ENCODE results near the gene ALAS2. TPM values are rescaled to one million over a fixed set of nuclear protein-coding genes. Genes with fewer than 3 reads are reported as not detected.
A peak's percentile ranks its signal among the peaks of the same experiment; 100 is the strongest.
"Not testable (repeated sequence)": the region's sequence is repeated elsewhere in the genome, so short reads cannot be mapped to it uniquely, and the experiment has no call there.

Gene ALAS2
- total RNA-seq, 1 donor from 2014 or later = not detected

GRCh38 chrX:55006827-55007621 is 23.8 kb downstream of the ALAS2 start:
- DNase-seq (ENCODE audit: low read depth) = no peak

GRCh38 chrX:55005256-55005655 is 25.5 kb downstream of the ALAS2 start:
- DNase-seq (ENCODE audit: low read depth) = no peak

GRCh38 chrX:55004231-55004630 is 26.5 kb downstream of the ALAS2 start:
- no peak for DNase-seq (ENCODE audit: low read depth)

DNA sequence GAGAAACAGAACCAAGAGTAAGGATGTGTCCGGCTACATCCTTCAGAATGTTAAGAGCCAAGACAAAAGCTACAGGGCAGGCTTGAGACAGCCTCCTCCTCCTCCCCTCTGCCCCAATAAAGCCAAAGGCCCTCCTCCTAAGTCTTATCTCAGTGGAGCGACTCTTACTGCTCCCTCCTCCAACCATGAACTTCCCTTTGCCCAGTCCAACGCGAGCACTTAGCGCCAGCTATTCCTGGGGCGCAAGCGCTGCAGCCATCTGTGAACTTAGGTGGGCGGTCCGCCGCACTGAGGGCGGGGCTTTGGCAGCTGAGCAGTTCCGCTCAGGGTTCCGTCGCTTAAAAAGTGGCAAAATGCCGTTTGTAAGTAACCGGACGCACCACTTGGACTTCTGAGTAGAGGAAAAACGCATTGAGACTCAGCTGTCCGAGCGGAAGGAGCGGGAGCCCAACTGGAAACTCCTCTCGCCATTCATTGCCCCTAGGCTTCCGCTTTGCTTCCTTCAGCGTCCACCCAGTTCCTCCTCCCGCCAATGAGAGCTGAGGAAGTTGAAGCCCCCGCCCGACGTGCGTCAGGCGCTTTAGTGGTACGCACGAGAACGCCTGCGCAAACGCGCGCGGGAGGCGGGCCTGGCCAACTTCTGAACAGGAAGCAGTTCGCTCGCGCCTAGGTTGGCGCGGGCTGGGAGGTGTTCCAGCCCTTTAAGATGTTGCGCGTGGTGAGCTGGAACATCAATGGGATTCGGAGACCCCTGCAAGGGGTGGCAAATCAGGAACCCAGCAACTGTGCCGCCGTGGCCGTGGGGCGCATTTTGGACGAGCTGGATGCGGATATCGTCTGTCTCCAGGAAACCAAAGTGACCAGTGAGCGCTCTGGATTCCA is 30.8 kb downstream of the ALAS2 start, which contains the start of gene APEX2:
APEX2 (plus strand) TSS at position 647 of the 882 bp plus-strand sequence; CDS start at position 707, 60 bp downstream.
- peak; percentile 91 for DNase-seq (ENCODE audit: low read depth)

DNA sequence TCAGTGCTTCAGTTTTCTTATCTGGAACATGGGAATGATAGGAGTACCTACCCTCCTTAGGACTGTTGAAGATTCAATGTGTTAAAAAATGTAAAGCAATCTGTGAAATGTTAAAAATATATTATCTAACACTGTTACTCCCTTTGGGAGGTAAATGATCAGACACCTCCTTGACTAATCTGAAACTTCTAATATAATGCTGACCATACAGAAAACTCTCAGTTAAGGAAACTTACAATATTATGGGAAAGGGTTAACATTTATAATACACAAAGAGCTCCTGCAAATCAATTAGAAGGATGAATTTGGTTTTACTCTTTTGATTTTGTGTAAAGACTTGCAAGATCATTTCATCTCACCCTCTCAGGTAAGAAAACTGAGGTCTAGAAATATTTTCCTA is 35.2 kb downstream of the ALAS2 start:
- DNase-seq (ENCODE audit: low read depth) = no peak

DNA sequence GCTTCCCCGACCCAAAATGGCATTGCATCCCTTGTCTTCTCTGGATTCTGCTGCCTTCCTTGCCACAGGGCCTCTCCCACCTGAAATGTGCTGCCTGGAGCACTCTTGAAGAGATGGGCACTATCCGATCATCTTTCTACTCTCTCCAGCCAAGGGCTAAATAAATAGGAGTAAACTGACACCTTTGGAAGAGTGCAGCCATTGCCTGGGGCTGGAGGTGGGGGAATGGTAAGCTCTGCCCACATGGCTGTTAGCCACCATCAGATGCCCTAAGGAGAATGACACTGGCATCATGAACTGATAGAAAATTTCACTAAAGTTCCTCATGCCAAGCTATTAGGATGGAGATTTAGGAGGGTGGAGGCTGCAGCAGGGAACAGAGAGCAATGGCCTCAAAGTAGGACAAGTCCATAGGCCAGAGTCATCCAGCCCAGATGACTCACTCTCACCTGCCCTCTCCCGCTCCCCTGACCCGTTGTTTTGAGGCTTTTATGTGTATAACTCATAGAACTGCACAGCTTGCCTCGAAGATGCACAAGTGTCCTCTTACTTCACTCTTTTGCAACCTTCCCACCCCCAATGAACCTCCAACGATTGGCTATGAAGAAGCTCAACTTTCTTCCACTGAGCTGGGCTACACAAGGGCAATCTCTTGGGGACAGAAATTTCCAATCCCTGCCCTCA is 36.0 kb downstream of the ALAS2 start:
- DNase-seq (ENCODE audit: low read depth) = no peak

DNA sequence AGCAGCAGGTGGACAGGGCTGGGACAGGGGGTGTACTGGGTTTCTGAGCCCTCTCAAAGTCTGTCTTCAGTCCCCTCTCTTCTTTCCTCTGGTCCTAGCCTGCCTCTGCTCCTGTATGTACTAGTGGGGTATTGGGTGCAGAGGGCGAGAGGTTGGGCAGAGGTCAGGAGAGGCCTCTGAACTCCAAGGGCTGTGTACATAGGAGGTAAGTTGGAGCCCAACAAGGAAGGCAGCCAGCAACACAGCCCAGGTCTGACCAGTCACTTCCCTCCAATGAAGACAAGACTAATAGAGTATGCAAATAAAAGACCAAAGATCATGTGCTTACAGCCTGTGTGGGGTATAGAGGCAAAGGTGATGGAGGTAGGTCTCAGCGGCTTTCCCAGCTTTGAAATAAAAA is 36.7 kb downstream of the ALAS2 start, which contains the start of gene PFKFB1:
PFKFB1 (minus strand) TSS at position 90 of the 400 bp plus-strand sequence. CDS start 181 bp downstream, outside the sequence.
- DNase-seq (ENCODE audit: low read depth) = no peak

- DNase-seq (ENCODE audit: low read depth) = no peak
Measured at GRCh38 chrX:54992911-54993622, 37.7 kb downstream of the ALAS2 start.

- no peak for DNase-seq (ENCODE audit: low read depth)
Measured at GRCh38 chrX:54991706-54992105, 39.1 kb downstream of the ALAS2 start.

DNA sequence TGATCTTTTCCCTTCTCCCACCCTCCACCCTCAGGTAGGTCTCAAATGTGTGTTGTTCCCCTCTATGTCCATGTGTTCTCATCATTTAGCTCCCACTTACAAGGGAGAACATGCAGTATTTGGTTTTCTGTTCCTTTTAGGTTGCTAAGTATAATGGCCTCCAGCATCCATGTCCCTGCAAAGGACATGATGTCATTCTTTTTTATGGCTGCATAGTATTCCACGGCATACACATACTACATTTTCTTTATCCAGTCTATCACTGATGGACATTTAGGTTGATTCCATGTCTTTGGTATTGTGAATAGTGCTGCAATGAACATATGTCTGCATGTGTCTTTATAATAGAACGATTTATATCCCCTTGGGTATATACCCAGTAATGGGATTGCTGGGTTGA is 47.5 kb downstream of the ALAS2 start:
- not testable (repeated sequence) for DNase-seq (ENCODE audit: low read depth)

DNA sequence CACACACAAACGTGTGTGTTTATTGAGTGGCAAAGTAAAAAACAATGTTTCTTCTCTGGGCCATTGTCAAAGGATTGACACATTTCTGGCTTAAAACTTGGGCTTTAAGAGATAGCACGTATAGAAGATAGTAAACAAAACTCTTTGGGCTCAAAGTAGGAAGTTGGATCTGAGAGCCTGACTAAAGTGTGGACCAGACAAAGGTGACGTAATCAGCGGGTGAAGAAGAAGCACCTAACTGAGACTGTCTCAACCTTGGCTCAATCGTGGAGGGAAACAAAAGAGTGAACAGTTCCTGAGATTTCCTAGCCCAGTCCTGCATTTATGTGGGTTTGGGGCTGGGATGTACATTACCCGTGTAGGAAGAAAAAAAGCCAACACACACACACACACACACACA is 50.4 kb downstream of the ALAS2 start:
- DNase-seq (ENCODE audit: low read depth) = no peak

DNA sequence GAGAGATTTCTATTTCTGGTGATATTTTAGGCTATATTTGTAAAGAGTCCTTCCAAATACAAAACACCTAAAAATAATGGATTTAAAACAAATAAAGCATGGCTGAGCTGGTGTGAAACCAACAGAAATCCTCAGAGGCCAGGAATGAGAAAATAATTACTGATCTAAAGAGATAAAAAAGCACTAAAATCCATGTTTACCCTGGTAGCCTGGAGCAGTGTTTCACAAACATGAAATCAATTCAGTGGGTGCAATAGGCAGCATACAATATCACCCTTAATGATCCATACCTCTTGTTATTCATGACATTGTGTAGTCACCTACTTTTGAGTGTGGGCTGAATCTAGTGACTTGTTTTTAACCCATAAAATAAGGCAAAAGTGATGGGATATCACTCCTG is 51.3 kb downstream of the ALAS2 start:
- no peak for DNase-seq (ENCODE audit: low read depth)

DNA sequence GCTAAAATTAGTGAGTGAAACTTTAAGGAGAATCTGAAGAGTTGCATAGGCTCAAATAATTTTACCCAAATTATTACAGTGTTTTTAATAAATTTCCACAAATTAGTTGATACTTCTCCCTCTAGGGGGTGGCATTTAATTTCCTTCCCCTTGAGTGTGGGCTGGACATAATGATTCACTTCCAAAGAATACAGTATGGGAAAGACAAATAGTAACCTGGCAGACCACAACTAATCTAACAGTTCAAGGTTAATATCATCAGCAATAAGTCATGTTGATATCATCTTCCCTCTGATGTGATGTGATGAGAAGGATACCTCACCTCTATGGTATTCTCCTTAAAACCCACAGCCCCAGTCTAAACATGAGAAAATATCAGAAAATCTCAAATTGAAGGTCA is 52.3 kb downstream of the ALAS2 start:
- no peak for DNase-seq (ENCODE audit: low read depth)

GRCh38 chrX:54977387-54977786 is 53.4 kb downstream of the ALAS2 start:
- no peak for DNase-seq (ENCODE audit: low read depth)

GRCh38 chrX:54964766-54965497 is 65.8 kb downstream of the ALAS2 start:
- no peak for DNase-seq (ENCODE audit: low read depth)

GRCh38 chrX:54961750-54962149 is 69.0 kb downstream of the ALAS2 start:
- DNase-seq (ENCODE audit: low read depth) = no peak
